ENCODE measurements around the gene ERLEC1. TPM values are rescaled to one million over a fixed set of nuclear protein-coding genes. Genes with fewer than 3 reads are reported as not detected.

The ERLEC1 gene
- total RNA-seq, 6 experiments from 2014 or later, result 86.0 to 102 (median 93.7) TPM

DNA sequence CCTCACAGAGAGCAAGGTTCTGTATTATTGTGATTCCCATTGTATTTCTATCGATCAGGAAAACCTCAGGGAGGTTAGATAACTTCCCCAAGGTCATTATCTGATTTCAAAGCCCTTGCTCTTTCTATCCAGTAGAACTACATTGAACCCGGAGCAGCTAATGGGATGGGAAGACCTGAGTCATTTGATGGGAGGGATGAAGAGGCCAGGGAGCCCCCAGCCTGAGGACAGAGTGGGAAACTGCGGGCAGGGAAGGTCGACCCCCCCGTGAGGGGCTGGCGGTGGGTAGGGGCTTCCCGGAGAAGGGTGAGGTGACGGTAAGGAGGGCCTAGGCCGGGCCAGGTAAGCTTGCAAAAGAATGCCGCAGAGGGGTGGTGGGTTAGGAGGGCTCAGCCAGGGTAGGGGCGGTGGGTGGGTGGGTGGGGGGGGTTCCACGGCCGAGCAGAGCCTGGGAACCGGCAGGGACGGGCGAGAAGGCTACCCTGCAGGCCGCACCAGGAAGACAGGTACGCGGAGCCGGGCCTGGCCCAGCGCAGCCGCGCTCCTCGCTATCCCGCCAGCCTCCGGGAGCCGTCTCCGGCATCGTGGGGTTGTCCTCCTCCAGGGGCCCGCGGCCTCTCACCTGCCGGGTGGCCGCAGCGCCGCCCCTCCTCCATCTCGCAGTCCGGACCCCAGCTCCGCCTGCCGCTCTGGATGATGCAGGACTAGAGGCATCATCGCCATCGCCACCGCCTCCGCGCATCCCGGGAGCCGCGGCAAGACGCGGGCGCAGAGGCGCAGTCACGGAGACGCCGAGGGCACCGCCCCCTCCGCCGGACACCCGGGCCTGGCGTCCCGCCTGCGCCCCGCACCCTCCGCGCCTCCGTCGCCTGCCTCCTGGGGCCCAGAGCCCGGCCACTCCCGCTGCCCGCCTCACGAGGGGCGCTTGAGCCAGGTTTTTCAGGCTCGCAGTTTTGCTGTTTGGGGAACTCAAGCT, 72.7 kb downstream of the ERLEC1 start, which contains the start of gene GPR75:
GPR75 (minus strand) TSS at position 762 of the 976 bp plus-strand sequence. CDS start 5,211 bp downstream, outside the sequence.
- Mint-ChIP-seq H3K9me3 (no peaks in the 10 kb centered on the region), H3K4me3 (peak within 1 kb of the TSS; percentile 60), H3K4me1 (ENCODE audit: low read depth) (peaks cover 30% of the 10 kb centered on the region), H3K27me3 (ENCODE audit: insufficient read depth) (no peaks in the 10 kb centered on the region; the same call in 1 of the 2 replicates), H3K36me3 (ENCODE audit: low read depth) (peaks cover 1% of the 10 kb centered on the region), H3K27ac (no peak within 1 kb of the TSS)
- DNase-seq, result no peak
- TF ChIP-seq, protein P1, sequence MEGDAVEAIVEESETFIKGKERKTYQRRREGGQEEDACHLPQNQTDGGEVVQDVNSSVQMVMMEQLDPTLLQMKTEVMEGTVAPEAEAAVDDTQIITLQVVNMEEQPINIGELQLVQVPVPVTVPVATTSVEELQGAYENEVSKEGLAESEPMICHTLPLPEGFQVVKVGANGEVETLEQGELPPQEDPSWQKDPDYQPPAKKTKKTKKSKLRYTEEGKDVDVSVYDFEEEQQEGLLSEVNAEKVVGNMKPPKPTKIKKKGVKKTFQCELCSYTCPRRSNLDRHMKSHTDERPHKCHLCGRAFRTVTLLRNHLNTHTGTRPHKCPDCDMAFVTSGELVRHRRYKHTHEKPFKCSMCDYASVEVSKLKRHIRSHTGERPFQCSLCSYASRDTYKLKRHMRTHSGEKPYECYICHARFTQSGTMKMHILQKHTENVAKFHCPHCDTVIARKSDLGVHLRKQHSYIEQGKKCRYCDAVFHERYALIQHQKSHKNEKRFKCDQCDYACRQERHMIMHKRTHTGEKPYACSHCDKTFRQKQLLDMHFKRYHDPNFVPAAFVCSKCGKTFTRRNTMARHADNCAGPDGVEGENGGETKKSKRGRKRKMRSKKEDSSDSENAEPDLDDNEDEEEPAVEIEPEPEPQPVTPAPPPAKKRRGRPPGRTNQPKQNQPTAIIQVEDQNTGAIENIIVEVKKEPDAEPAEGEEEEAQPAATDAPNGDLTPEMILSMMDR (IDR thresholded peaks at IDR 0.05), result no peak

DNA sequence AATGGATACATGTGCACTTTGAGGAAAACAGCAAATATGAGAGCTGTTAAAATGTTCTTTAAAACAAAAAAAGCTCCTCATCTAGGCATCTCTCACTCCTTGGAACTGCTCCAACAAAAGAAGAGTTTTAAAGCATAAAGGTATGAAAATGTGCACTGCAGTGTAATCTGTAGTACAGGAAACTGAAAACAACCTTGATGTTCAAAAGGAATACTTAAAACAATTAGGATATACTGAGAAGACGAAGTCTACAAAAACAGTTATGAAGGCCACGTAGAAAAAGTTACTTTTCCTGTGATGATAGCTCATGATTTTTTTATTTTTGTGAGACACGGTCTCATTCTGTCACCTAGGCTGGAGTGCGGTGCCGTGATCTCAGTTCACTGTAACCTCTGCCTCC, 75.0 kb downstream of the ERLEC1 start:
- Mint-ChIP-seq H3K36me3 (ENCODE audit: low read depth) (peaks cover 16% of the 10 kb centered on the region), H3K4me1 (ENCODE audit: low read depth) (peaks cover 11% of the 10 kb centered on the region), H3K4me3 (no peak overlapping the region), H3K27ac (no peak overlapping the region), H3K27me3 (ENCODE audit: insufficient read depth) (no peaks in the 10 kb centered on the region; the same call in 1 of the 2 replicates), H3K9me3 (no peaks in the 10 kb centered on the region)
- TF ChIP-seq, protein P1 (IDR thresholded peaks at IDR 0.05), result no peak
- DNase-seq, result no peak

DNA sequence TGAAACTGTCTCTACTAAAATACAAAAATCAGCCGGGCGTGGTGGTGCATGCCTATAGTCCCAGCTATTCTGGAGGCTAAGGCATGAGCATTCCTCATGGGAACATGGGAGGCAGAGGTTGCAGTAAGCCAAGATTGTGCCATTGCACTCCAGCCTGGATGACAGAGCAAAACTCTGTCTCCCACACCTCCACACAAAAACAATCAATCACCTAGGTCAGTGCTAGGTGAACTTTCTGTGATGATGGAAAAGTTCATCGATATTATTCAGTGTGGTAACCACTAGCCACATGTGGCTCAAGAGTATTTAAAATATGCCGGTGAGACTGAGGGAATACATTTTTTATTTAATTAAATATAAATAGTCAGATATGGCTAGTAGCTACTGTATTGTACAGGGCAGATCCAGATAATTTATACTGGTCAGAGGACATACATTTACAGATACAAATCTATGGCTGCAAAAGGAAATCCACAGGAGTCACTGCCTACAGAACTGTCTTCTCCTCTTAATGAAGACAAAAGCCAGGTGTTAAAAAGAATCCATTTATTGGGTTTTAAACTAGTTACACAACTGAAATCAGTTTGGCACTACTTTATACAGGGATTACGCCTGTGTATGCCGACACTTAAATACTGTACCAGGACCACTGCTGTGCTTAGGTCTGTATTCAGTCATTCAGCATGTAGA, 76.8 kb downstream of the ERLEC1 start:
- no peaks in the 10 kb centered on the region for H3K9me3 Mint-ChIP-seq
- H3K4me1 Mint-ChIP-seq (ENCODE audit: low read depth), result peaks cover 11% of the 10 kb centered on the region
- peaks cover 24% of the 10 kb centered on the region for H3K36me3 Mint-ChIP-seq (ENCODE audit: low read depth)
- H3K27me3 Mint-ChIP-seq (ENCODE audit: insufficient read depth), result no peaks in the 10 kb centered on the region; the same call in 1 of the 2 replicates
- TF ChIP-seq, protein P1 (IDR thresholded peaks at IDR 0.05), result no peak
- no peak for DNase-seq
- no peak overlapping the region for H3K4me3 Mint-ChIP-seq
- peak overlapping the region; percentile 51; the same call in 1 of the 2 replicates for H3K27ac Mint-ChIP-seq

DNA sequence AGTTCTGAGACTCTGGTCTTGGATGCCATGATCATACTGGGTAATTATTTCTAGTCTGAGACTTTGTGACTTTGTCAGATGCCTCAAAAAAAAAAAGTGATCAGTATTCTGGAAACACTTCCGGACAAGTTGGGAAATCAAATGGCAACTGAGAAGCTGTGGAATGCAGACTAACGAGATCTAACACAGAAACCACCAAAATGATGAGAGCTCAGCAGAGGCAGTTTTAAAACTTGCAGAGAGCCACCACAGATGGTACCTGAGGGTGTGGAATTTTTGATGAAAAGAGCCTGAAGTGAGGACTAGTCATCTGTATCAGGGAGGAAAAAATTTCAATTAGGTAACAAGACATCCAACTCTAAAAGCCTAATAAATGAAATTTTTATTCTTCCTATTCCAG, 78.4 kb downstream of the ERLEC1 start:
- TF ChIP-seq, protein P1 (IDR thresholded peaks at IDR 0.05), result no peak

DNA sequence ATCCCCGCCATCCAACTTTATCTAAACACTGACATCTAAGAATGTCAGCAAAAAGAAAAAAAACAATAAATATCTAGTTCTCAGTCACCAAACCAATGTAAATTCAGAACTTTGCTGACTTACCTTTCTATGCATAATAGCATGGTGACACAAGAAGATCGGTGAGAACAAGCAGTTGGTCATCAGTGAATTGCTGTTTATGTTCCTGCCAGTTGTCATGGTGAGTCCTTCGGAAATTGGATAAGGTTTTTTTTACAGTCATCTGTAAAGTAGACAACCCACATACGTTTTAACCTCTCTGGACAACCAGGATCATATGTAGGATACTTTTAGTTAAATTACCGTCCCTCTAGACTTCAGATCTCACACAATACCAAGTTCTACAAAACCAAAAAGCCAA, 79.1 kb downstream of the ERLEC1 start:
- peak overlapping the region; percentile 21 for H3K27ac Mint-ChIP-seq
- peaks cover 28% of the 10 kb centered on the region for H3K36me3 Mint-ChIP-seq (ENCODE audit: low read depth)
- H3K9me3 Mint-ChIP-seq, result no peaks in the 10 kb centered on the region
- no peak overlapping the region for H3K4me3 Mint-ChIP-seq
- peaks cover 2% of the 10 kb centered on the region for H3K4me1 Mint-ChIP-seq (ENCODE audit: low read depth)
- TF ChIP-seq, protein P1 (IDR thresholded peaks at IDR 0.05), result no peak
- no peaks in the 10 kb centered on the region; the same call in 1 of the 2 replicates for H3K27me3 Mint-ChIP-seq (ENCODE audit: insufficient read depth)
- no peak for DNase-seq

More for the DNA sequence above, 78.4 kb downstream of the ERLEC1 start:
- Mint-ChIP-seq H3K9me3 (no peaks in the 10 kb centered on the region), H3K27ac (peak overlapping the region; percentile 42; the same call in 1 of the 2 replicates), H3K4me1 (ENCODE audit: low read depth) (peaks cover 9% of the 10 kb centered on the region), H3K4me3 (no peak overlapping the region), H3K36me3 (ENCODE audit: low read depth) (peaks cover 28% of the 10 kb centered on the region), H3K27me3 (ENCODE audit: insufficient read depth) (no peaks in the 10 kb centered on the region; the same call in 1 of the 2 replicates)
- no peak for DNase-seq
